ENCODE measurements around the gene CDH4.

Gene CDH4

DNA sequence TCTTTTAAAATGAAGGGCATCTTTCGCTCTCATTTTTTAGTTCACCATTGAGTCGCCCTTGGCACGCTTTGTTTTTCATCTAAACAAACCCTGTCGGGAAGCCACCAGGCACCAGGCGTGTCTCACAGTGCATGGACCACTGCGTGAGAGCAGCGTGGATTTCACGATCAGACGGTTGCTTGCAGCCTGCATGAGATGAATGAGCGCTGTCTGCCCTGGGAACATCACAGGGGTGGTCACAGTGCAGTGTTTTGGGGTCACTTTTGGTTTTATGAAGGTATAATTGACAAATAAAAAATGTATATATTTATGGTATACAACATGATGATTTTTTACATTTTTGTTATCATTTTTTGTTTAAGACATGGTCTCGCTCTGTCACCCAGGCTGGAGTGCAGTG is 61.3 kb downstream of the CDH4 start:
- Histone ChIP-seq H3K27me3 (ENCODE audit: insufficient read depth, low read length, poor library complexity) (peaks cover 3% of the 10 kb centered on the region), H3K4me1 (ENCODE audit: insufficient read depth, low read length) (no peaks in the 10 kb centered on the region), H3K9me3 (ENCODE audit: insufficient read depth, low read length, severe bottlenecking) (no peaks in the 10 kb centered on the region), H3K4me3 (ENCODE audit: low read depth in 1 of 2, low read length in 2 of 2) (no peak overlapping the region), H2AFZ (ENCODE audit: low read depth, low read length) (no peak overlapping the region), H3K4me2 (ENCODE audit: insufficient read depth, low read length) (no peak overlapping the region), H3K27ac (ENCODE audit: low read length) (no peak overlapping the region), H3K36me3 (ENCODE audit: insufficient read depth, low read length) (no peaks in the 10 kb centered on the region), H3K79me2 (ENCODE audit: insufficient read depth, low read length) (no peaks in the 10 kb centered on the region), H3K9ac (ENCODE audit: low read depth, low read length) (no peak overlapping the region), H4K20me1 (ENCODE audit: insufficient read depth, low read length) (peaks cover 4% of the 10 kb centered on the region; the same call in 1 of the 2 replicates)
- DNase-seq, result no peak
- TF ChIP-seq, protein P1, sequence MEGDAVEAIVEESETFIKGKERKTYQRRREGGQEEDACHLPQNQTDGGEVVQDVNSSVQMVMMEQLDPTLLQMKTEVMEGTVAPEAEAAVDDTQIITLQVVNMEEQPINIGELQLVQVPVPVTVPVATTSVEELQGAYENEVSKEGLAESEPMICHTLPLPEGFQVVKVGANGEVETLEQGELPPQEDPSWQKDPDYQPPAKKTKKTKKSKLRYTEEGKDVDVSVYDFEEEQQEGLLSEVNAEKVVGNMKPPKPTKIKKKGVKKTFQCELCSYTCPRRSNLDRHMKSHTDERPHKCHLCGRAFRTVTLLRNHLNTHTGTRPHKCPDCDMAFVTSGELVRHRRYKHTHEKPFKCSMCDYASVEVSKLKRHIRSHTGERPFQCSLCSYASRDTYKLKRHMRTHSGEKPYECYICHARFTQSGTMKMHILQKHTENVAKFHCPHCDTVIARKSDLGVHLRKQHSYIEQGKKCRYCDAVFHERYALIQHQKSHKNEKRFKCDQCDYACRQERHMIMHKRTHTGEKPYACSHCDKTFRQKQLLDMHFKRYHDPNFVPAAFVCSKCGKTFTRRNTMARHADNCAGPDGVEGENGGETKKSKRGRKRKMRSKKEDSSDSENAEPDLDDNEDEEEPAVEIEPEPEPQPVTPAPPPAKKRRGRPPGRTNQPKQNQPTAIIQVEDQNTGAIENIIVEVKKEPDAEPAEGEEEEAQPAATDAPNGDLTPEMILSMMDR (IDR thresholded peaks at IDR 0.05; ENCODE audit: borderline replicate concordance, extremely low read depth, low read length, poor library complexity, severe bottlenecking), result no peak
- TF ChIP-seq EZH2 (IDR thresholded peaks at IDR 0.05; ENCODE audit: borderline replicate concordance, low read depth, low read length, severe bottlenecking), result no peak
- no peak for ATAC-seq (ENCODE audit: insufficient read depth, low read depth)

DNA sequence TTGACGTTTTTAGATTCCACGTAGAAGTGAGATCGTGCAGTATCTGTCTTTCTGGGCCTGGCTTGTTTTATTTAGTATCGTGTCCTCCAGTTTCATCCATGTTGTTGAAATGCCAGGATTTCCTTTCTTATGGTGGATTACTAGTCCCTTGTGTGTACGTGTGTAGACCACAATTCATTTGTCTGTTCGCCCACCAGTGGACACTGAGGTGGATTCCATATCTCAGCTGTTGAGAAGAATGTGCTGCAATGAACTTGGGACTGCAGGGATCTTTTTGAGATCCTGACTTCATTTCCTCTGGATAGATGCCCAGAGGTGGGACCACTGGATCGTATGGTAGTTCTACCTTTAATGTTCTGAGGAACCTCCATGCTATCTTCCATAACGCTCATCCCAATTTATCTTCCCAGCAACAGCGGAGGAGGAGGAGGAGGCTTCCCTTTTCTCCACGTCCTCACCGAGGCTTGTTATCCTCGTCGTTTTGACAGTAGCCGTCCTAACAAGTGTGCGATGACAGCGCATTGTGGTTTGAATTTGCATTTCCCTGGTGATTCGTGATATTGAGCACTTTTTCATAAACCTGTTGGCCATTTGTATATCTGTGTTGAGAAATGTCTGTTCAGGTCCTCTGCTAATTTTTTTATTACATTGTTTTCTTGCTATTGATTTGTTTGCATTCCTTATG is 62.4 kb downstream of the CDH4 start:
- Histone ChIP-seq H3K27me3 (ENCODE audit: insufficient read depth, low read length, poor library complexity) (no peaks in the 10 kb centered on the region), H3K36me3 (ENCODE audit: insufficient read depth, low read length) (no peaks in the 10 kb centered on the region), H3K4me1 (ENCODE audit: insufficient read depth, low read length) (no peaks in the 10 kb centered on the region), H2AFZ (ENCODE audit: low read depth, low read length) (no peak overlapping the region), H3K79me2 (ENCODE audit: insufficient read depth, low read length) (no peaks in the 10 kb centered on the region), H3K4me3 (ENCODE audit: low read depth in 1 of 2, low read length in 2 of 2) (no peak overlapping the region), H3K4me2 (ENCODE audit: insufficient read depth, low read length) (no peak overlapping the region), H3K27ac (ENCODE audit: low read length) (no peak overlapping the region), H3K9me3 (ENCODE audit: insufficient read depth, low read length, severe bottlenecking) (no peaks in the 10 kb centered on the region), H3K9ac (ENCODE audit: low read depth, low read length) (no peak overlapping the region), H4K20me1 (ENCODE audit: insufficient read depth, low read length) (peaks cover 4% of the 10 kb centered on the region; the same call in 1 of the 2 replicates)
- no peak for TF ChIP-seq EZH2 (IDR thresholded peaks at IDR 0.05; ENCODE audit: borderline replicate concordance, low read depth, low read length, severe bottlenecking)
- TF ChIP-seq, protein P1 (IDR thresholded peaks at IDR 0.05; ENCODE audit: borderline replicate concordance, extremely low read depth, low read length, poor library complexity, severe bottlenecking), result no peak
- ATAC-seq (ENCODE audit: insufficient read depth, low read depth), result no peak
- no peak for DNase-seq

DNA sequence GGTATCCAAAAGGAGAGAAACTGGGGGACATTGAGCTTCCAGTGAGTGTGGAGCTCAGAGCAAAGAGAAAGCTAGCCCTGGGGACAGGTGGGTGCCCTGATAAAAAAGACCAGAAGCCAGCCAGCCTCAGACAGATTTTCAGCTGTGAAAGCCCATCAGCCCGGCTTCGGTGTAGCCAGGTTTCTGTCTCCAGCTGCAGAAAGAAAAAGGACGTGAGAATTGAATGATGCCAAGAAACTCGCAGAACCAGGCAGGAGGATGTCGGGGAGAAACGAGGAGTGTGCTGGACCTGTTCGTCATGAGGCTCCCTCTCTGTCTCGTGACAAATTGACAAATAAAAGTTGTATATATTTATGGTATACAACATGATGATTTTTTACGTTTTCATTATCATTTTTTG is 63.3 kb downstream of the CDH4 start:
- Histone ChIP-seq H3K36me3 (ENCODE audit: insufficient read depth, low read length) (no peaks in the 10 kb centered on the region), H3K79me2 (ENCODE audit: insufficient read depth, low read length) (no peaks in the 10 kb centered on the region), H3K9ac (ENCODE audit: low read depth, low read length) (no peak overlapping the region), H3K27ac (ENCODE audit: low read length) (no peak overlapping the region), H2AFZ (ENCODE audit: low read depth, low read length) (no peak overlapping the region), H3K27me3 (ENCODE audit: insufficient read depth, low read length, poor library complexity) (no peaks in the 10 kb centered on the region), H3K4me1 (ENCODE audit: insufficient read depth, low read length) (no peaks in the 10 kb centered on the region), H3K4me2 (ENCODE audit: insufficient read depth, low read length) (no peak overlapping the region), H3K4me3 (ENCODE audit: low read depth in 1 of 2, low read length in 2 of 2) (no peak overlapping the region), H4K20me1 (ENCODE audit: insufficient read depth, low read length) (peaks cover 4% of the 10 kb centered on the region; the same call in 1 of the 2 replicates), H3K9me3 (ENCODE audit: insufficient read depth, low read length, severe bottlenecking) (no peaks in the 10 kb centered on the region)
- ATAC-seq (ENCODE audit: insufficient read depth, low read depth), result no peak
- TF ChIP-seq EZH2 (IDR thresholded peaks at IDR 0.05; ENCODE audit: borderline replicate concordance, low read depth, low read length, severe bottlenecking), result no peak
- TF ChIP-seq, protein P1 (IDR thresholded peaks at IDR 0.05; ENCODE audit: borderline replicate concordance, extremely low read depth, low read length, poor library complexity, severe bottlenecking), result no peak
- DNase-seq, result no peak
